ENCODE results near the gene AJAP1. TPM values are rescaled to one million over a fixed set of nuclear protein-coding genes. Genes with fewer than 3 reads are reported as not detected.

The AJAP1 gene
- polyA plus RNA-seq, 1 of the 3 experiments (the other 2 are of a cell fraction), result not detected

- no peaks in the 10 kb centered on the region for H3K9me3 ChIP-seq
- no peaks in the 10 kb centered on the region for H3K79me2 ChIP-seq (ENCODE audit: insufficient read depth)
- ChIA-PET CTCF (interaction anchor here (2.3 kb wide), 1 partner anchor 18 kb away, joined by 6 read pairs; no protein-coding TSS in a partner anchor), POLR2A (no interaction called here)
- WGBS (ENCODE audit: low lambda C conversion rate), result 49% methylated on average over 12 of the region's 12 CpGs
- H4K20me1 ChIP-seq (ENCODE audit: insufficient read depth), result no peaks in the 10 kb centered on the region
- no peak overlapping the region for H3K4me3 ChIP-seq (ENCODE audit: low read depth in 2 of 2, low read length in 1 of 2)
- H3K4me2 ChIP-seq, result no peak overlapping the region
- H3K27ac ChIP-seq (ENCODE audit: low read depth in 2 of 2, low read length in 1 of 2), result no peak overlapping the region
- H3K9me2 ChIP-seq, result no peaks in the 10 kb centered on the region
- no peak for TF ChIP-seq FOXJ3 (CRISPR knock-in tag; IDR thresholded peaks at IDR 0.05)
- TF ChIP-seq, protein P1, sequence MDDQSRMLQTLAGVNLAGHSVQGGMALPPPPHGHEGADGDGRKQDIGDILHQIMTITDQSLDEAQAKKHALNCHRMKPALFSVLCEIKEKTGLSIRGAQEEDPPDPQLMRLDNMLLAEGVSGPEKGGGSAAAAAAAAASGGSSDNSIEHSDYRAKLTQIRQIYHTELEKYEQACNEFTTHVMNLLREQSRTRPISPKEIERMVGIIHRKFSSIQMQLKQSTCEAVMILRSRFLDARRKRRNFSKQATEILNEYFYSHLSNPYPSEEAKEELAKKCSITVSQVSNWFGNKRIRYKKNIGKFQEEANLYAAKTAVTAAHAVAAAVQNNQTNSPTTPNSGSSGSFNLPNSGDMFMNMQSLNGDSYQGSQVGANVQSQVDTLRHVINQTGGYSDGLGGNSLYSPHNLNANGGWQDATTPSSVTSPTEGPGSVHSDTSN (IDR thresholded peaks at IDR 0.05), result no peak
- no peak for TF ChIP-seq JUND (IDR thresholded peaks at IDR 0.05)
- DNase-seq, result no peak
- no peak overlapping the region for H2AFZ ChIP-seq (ENCODE audit: low read depth)
- H3K36me3 ChIP-seq (replicated peaks in 1 of 2; ENCODE audit: control insufficient read depth in 1 of 2, insufficient read depth in 2 of 2, low read length in 1 of 2), result no peaks in the 10 kb centered on the region
- H3K27me3 ChIP-seq (ENCODE audit: insufficient read depth), result no peaks in the 10 kb centered on the region
- H3F3A ChIP-seq (replicated peaks; ENCODE audit: insufficient read depth), result no peaks in the 10 kb centered on the region
- no peak overlapping the region for H3K9ac ChIP-seq
- H3K4me1 ChIP-seq (ENCODE audit: control insufficient read depth in 1 of 2, insufficient read depth in 2 of 2, low read depth in 1 of 2, low read length in 1 of 2), result no peaks in the 10 kb centered on the region
These were observed 16.1 kb upstream of the AJAP1 start for GRCh38 chr1:4638345-4638729.

DNA sequence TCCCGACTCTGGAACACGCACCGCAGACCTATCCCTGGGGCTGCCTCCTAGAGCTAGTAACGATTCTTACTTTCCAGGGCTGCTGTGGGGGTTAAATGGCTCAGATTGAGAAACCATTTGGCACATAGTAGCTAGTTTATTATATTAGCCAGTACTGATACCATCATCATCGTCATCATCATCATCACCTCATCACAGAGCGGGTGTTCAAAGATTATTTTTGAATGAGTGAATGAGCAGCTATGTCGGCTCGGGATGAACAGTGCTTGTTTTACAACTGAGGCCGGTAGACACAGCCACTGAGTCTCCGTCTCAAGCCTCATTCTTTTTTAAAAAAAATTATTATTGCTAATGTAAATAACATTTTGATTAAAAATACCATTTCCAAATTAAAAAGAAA is 13.5 kb upstream of the AJAP1 start:
- CTCF ChIA-PET, result interaction anchor here (0.7 to 1.0 kb wide), 3 partner anchors 11 to 16 kb away, joined by 3 read pairs; no protein-coding TSS in a partner anchor

More for the DNA sequence above, 13.5 kb upstream of the AJAP1 start:
- Histone ChIP-seq H3K9me2 (no peaks in the 10 kb centered on the region), H3K27me3 (ENCODE audit: insufficient read depth) (no peaks in the 10 kb centered on the region), H3F3A (replicated peaks; ENCODE audit: insufficient read depth) (no peaks in the 10 kb centered on the region), H3K9me3 (no peaks in the 10 kb centered on the region), H3K4me1 (ENCODE audit: control insufficient read depth in 1 of 2, insufficient read depth in 2 of 2, low read depth in 1 of 2, low read length in 1 of 2) (no peaks in the 10 kb centered on the region), H3K79me2 (ENCODE audit: insufficient read depth) (no peaks in the 10 kb centered on the region), H3K4me3 (ENCODE audit: low read depth in 2 of 2, low read length in 1 of 2) (no peak overlapping the region), H3K4me2 (no peak overlapping the region), H3K9ac (no peak overlapping the region), H2AFZ (ENCODE audit: low read depth) (no peak overlapping the region), H4K20me1 (ENCODE audit: insufficient read depth) (no peaks in the 10 kb centered on the region), H3K27ac (ENCODE audit: low read depth in 2 of 2, low read length in 1 of 2) (no peak overlapping the region), H3K36me3 (replicated peaks in 1 of 2; ENCODE audit: control insufficient read depth in 1 of 2, insufficient read depth in 2 of 2, low read length in 1 of 2) (no peaks in the 10 kb centered on the region)
- no peak for DNase-seq
- TF ChIP-seq MAX (IDR thresholded peaks at IDR 0.05; ENCODE audit: low read depth), result no peak
- no peak for TF ChIP-seq GABPA (IDR thresholded peaks at IDR 0.05; ENCODE audit: low read depth)
- TF ChIP-seq, protein P2, sequence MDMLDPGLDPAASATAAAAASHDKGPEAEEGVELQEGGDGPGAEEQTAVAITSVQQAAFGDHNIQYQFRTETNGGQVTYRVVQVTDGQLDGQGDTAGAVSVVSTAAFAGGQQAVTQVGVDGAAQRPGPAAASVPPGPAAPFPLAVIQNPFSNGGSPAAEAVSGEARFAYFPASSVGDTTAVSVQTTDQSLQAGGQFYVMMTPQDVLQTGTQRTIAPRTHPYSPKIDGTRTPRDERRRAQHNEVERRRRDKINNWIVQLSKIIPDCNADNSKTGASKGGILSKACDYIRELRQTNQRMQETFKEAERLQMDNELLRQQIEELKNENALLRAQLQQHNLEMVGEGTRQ (IDR thresholded peaks at IDR 0.05; ENCODE audit: borderline replicate concordance, low read depth, low read length), result no peak
- TF ChIP-seq, protein P3, sequence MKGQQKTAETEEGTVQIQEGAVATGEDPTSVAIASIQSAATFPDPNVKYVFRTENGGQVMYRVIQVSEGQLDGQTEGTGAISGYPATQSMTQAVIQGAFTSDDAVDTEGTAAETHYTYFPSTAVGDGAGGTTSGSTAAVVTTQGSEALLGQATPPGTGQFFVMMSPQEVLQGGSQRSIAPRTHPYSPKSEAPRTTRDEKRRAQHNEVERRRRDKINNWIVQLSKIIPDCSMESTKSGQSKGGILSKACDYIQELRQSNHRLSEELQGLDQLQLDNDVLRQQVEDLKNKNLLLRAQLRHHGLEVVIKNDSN (IDR thresholded peaks at IDR 0.05; ENCODE audit: borderline replicate concordance, low read depth), result no peak
- no peak for TF ChIP-seq CHD2 (IDR thresholded peaks at IDR 0.05; ENCODE audit: low read length, partially characterized antibody)
- TF ChIP-seq CTCF (IDR thresholded peaks at IDR 0.05), result no peak
- TF ChIP-seq, protein P4, sequence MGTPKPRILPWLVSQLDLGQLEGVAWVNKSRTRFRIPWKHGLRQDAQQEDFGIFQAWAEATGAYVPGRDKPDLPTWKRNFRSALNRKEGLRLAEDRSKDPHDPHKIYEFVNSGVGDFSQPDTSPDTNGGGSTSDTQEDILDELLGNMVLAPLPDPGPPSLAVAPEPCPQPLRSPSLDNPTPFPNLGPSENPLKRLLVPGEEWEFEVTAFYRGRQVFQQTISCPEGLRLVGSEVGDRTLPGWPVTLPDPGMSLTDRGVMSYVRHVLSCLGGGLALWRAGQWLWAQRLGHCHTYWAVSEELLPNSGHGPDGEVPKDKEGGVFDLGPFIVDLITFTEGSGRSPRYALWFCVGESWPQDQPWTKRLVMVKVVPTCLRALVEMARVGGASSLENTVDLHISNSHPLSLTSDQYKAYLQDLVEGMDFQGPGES (IDR thresholded peaks at IDR 0.05; ENCODE audit: low read depth, low read length), result no peak
- no peak for TF ChIP-seq FOXJ3 (CRISPR knock-in tag; IDR thresholded peaks at IDR 0.05)
- no peak for TF ChIP-seq FOXM1 (IDR thresholded peaks at IDR 0.05; ENCODE audit: low read depth)
- no peak for TF ChIP-seq RXRA (IDR thresholded peaks at IDR 0.05; ENCODE audit: borderline replicate concordance, low read depth)
- no peak for TF ChIP-seq YY1 (IDR thresholded peaks at IDR 0.05; ENCODE audit: low read depth)
- TF ChIP-seq, protein P1 (IDR thresholded peaks at IDR 0.05), result no peak
- no peak for TF ChIP-seq RFX5 (IDR thresholded peaks at IDR 0.05; ENCODE audit: low read length)
- POLR2A ChIA-PET, result no interaction called here
- 41% methylated on average over 8 of the region's 10 CpGs for WGBS (ENCODE audit: low lambda C conversion rate)

All from SK-N-SH (cell line).